Renal cortical epithelial cell (primary cell): Measurements from ENCODE around the gene TRRAP. TPM values are rescaled to one million over a fixed set of nuclear protein-coding genes. Genes with fewer than 3 reads are reported as not detected.

Source experiments
- DNase-seq: peaks from one replicate; pipeline ENCODE4 v3.0.0-alpha.2; 2011; ENCODE audit warnings: low read depth
- total RNA-seq: library from RNA; depleted of rRNA; stranded (reverse); fragments of >200 nt; gene quantifications from 2 replicates; pipeline ENCODE4 v1.2.3, GENCODE V29; 2014

The TRRAP gene
- total RNA-seq, 1 donor from 2014 or later = 54.0 TPM

GRCh38 chr7:99050971-99051370 lies 172.6 kb downstream of the TRRAP start:
- no peak for DNase-seq

GRCh38 chr7:99054781-99055180 lies 176.4 kb downstream of the TRRAP start:
- DNase-seq = no peak

DNA sequence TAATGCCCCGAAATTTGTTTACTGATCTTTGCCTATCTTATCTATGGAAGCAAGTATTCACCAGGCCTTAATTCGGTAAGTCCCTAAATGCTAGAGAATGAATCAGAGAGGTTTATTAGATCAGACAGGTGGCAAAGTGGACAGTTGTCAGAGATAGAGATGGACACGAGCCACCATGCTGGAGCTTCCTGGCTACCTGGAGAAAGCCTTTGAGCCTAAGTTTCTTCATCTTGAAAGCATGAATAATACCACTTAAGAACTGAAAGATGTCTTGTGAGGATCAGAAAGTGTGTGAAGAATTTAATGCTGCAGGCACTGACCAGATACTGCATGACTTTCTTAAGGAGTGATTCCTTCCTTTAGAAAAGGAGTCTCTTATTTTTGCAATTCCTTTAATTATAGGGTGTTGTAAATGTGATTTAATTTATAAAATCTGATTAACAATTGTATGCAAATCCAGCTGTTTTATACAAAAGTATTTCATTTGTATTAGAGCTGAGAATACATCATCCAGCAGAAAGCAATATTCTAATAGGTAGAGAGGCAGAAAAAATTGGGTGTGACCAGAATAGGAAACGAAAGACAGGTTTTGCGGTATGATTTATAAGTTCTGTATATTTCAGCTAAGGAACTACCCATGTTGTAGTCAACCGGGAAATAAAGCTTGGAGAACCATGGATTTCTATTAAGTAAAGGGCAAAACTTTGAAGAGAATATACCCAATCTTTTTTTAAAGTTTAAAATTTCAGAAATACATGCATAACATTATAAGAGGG lies 182.9 kb downstream of the TRRAP start:
- no peak for DNase-seq

Other genes with a start within 250 kb of the TRRAP start
- 0.60 TPM in 1 of 2 replicates, not detected in the other for gene TMEM130, start 8.5 kb upstream of the TRRAP start, total RNA-seq